NB4 (cell line): Measurements from ENCODE around the gene STIM1.

ENCODE experiments used
- CTCF ChIP-seq: IDR thresholded peaks from one replicate; pipeline ENCODE4 v1.5.1; 2012; ENCODE audit warnings: low read depth, low read length
- MAX ChIP-seq: IDR thresholded peaks from 2 replicates; pipeline ENCODE4 v1.6.1; 2011; ENCODE audit warnings: low read depth, low read length
- MYC ChIP-seq: IDR thresholded peaks from 2 replicates; pipeline ENCODE4 v1.6.1; 2011; ENCODE audit warnings: low read depth, low read length

GRCh38 chr11:3816673-3817072 is 38.8 kb upstream of the STIM1 start:
- no peak for TF ChIP-seq CTCF
- no peak for TF ChIP-seq MYC
- TF ChIP-seq MAX, result no peak
